ENCODE data around the gene GALNT14. TPM values are rescaled to one million over a fixed set of nuclear protein-coding genes. Genes with fewer than 3 reads are reported as not detected.
A peak's percentile ranks its signal among the peaks of the same experiment; 100 is the strongest.
"Not testable (repeated sequence)": the region's sequence is repeated elsewhere in the genome, so short reads cannot be mapped to it uniquely, and the experiment has no call there.

Gene GALNT14, protein sequence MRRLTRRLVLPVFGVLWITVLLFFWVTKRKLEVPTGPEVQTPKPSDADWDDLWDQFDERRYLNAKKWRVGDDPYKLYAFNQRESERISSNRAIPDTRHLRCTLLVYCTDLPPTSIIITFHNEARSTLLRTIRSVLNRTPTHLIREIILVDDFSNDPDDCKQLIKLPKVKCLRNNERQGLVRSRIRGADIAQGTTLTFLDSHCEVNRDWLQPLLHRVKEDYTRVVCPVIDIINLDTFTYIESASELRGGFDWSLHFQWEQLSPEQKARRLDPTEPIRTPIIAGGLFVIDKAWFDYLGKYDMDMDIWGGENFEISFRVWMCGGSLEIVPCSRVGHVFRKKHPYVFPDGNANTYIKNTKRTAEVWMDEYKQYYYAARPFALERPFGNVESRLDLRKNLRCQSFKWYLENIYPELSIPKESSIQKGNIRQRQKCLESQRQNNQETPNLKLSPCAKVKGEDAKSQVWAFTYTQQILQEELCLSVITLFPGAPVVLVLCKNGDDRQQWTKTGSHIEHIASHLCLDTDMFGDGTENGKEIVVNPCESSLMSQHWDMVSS
- polyA plus RNA-seq (ENCODE audit: insufficient read length in 12 of 12), result 1 to 10 TPM in 10 of 12 donors, not detected in 2; 2.1 to 5.2 (median 3.0) TPM
- long read RNA-seq, donor 1, result 0 reads
- long read RNA-seq, donor 2, partial matches to known transcripts, result 0 of 2 reads
- long read RNA-seq, donor 2, other reads (novel, unspliced or antisense), result 0 of 2 reads
- long read RNA-seq, donor 3, result 0 reads
- long read RNA-seq, donor 4, result 0 reads
- long read RNA-seq, donor 5, partial matches to known transcripts, result 0 of 1 reads
- long read RNA-seq, donor 5, other reads (novel, unspliced or antisense), result 0 of 1 reads
- long read RNA-seq, donor 6, result 0 reads
- long read RNA-seq, donor 7, result 0 reads
- long read RNA-seq, donor 8, partial matches to known transcripts, result 0 of 1 reads
- long read RNA-seq, donor 8, other reads (novel, unspliced or antisense), result 0 of 1 reads
- long read RNA-seq, donor 9, result 0 reads
- long read RNA-seq, donor 10, partial matches to known transcripts, result 0 of 2 reads
- long read RNA-seq, donor 10, other reads (novel, unspliced or antisense), result 0 of 2 reads
- long read RNA-seq, donor 11, result 0 reads

DNA sequence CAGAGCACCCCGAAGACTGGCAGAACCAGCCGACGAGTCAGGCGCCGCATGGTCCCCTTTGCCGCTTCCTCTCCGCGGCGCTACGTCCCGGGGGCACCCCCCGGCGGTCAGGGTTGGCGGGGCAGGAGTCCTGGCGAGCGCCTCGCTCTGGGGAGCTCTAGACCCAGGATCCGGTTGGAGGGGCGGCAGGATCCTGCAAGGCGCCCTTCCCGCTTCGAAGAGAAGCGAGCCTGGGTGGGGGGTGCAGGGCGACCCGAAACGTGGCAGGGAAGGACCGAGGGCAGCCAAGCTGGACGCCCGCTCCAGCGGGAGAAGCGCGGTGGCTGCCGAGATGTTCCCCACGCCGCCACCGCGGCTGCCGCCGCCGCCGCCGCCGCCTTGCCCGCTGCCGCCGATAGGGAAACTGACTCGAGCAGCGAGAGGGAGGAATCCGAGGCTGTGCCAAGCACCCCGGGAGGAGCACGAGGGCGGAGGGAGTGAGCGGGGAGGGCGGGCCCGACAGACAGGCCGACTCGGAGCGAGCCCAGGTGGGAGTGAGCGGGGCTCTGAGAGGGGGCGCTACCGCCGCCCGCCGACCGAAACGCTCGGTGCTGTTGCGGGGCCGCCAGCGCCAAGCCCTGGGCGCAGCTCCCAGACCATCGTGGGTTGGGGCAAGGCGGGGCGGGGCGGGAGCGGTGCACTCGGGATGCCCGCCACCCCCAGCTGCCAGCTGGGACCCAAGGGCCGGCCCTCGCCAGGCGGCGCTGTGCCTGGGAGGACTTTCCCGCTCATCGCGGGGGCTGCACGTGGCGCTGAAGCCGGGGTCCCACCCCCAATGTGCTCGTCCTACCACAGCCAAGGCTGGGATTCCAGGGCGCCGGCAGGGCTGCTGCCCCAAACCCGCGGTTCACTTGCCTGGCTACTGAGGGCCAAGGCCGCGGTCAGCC lies at the start of gene GALNT14:
GALNT14 (minus strand) TSS at position 404 of the 926 bp plus-strand sequence; CDS start at position 50, 354 bp downstream.
- DNase-seq, result peak; percentile 25

DNA sequence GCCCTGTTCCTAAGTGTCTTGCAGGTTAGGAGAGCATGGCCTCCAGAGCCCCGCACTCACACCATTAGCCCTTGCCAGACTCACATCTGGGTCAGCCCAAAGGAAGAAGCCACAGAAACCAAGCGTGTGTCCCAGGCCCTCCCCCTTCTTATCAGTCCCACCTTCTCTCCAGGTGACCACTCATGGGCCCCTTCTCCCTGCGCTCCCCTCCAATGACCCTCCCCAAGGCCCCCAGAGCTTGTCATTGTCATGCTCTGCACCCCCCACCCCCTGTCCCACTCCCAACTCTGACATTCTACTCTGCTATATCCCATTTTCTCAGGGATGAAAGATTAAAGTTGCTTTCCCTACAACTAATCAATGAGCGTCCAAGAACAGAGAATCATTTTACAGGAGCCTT lies 48.9 kb upstream of the GALNT14 start:
- DNase-seq, result no peak

- not testable (repeated sequence) for DNase-seq
Observed at GRCh38 chr2:31183973-31184372, 45.7 kb upstream of the GALNT14 start.

DNA sequence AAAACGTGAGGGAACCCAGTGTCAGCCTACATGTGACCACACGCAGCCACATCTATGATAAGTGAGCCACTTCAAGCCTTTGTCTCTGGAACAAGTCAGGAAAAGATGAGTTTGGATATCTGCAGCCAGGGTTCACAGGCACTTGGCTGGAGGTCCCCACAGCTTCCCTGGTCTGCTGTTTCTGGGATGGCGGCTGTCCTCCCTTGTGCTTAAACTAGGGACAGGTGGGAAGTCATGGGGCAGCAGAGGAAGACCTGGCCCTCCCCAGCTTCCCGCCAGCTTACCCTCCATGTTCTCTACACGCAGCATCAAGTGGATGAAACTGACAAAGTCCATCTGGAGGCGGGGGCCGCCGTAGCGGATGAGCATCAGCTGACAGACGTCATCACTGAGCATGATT lies 38.5 kb upstream of the GALNT14 start:
- no peak for DNase-seq

DNA sequence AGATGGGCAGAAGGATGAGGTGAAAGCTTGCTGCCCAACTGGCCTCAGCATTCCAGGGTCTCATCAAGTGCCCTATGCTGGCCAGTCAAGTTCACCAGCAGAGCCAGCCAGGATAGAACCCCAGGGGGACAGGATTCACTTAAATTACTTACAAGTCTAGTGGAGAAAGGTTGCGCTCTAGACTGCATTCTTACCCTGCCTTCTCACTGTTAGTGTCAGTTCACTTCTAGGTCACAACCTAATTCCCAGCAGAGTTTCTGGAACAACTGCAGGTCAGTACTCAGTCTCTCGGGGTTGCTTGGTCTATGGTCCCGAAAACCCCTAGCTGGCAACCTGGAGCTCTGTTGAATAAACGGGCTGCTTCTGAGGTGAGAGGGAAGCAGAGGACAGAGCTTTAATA lies 32.9 kb upstream of the GALNT14 start:
- DNase-seq, result no peak

GRCh38 chr2:31170071-31170698 lies 31.9 kb upstream of the GALNT14 start:
- DNase-seq, result peak; percentile 59

DNA sequence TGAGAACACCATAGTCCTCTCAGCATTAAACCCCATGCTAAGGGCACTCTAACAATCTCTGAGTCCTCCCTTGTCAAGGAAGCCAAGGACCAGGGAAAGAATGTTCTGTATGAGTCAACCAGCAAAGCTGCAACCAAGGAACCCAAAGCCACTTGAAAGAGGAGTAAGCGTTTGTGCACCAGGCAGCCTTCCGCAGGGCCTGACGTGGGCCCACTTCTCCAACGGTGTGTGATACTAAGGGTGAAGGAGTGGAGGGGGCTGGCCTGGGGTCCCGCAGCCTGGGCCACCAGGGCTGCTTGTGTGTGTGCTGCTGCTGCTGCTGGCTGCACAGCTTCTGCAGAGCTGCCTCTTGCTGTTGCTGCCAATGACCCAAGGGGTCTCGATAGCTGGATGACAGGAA lies 30.1 kb upstream of the GALNT14 start:
- DNase-seq, result no peak

- DNase-seq, result no peak
Observed at GRCh38 chr2:31166925-31167324, 28.7 kb upstream of the GALNT14 start.

DNA sequence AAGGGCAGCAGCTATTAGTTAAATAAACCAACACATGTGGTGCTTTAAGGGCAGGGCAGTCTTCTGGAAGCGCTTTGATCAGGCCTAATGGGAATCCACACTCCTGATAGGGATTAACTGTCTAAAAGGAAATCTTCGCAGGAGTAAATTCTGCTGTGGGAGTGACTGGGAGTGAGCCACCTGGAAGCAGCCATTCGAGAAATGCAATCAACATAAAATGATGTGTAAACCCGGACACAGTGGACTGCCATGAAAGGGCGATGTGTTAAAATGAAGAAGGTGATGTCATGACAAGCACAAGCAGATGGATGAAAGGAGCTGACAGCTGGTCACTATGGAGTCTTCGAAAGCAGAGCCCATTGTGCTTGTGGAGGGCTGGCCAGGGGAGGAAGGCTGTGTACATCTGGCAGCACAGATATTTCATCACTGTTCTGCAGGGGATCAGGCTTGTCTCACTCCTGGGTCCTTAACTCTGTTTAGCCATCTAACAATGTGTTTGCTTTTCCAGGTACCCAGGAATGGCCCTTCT lies 24.8 kb upstream of the GALNT14 start:
- no peak for DNase-seq

- no peak for DNase-seq
Observed at GRCh38 chr2:31161637-31162036, 23.4 kb upstream of the GALNT14 start.

- DNase-seq, result no peak
Observed at GRCh38 chr2:31151501-31151900, 13.3 kb upstream of the GALNT14 start.

DNA sequence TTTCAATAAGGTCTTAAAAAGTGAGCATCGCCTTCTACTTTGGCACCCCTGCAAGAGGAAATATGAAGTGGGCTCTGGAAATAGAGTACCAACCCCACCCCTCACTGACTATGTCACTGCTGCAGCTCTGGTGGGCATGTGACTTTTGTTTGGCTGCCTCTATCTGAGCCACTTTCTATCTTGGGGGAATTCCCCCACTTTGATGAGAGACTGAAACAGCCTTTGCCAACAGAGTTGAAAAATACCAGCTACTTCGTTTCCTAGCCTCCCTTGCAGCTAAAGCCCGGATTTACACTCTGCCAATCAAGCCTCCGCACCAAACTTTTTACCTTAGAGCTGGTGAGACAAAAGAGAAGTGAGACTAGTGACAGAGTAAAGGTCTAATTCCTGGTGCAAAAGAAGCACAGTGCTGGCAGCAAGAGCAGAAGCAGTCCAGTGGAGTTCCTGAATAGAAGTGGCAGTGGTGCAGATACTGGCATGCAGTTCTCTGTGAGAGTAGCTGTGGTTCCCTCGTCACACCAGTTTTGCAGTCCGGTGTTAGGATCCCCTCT lies 12.0 kb upstream of the GALNT14 start:
- DNase-seq, result no peak

GRCh38 chr2:31148514-31148913 lies 10.3 kb upstream of the GALNT14 start:
- no peak for DNase-seq

GRCh38 chr2:31147645-31148044 lies 9.4 kb upstream of the GALNT14 start:
- no peak for DNase-seq

- DNase-seq, result no peak
Observed at GRCh38 chr2:31142110-31142509, 3.9 kb upstream of the GALNT14 start.

- no peak for DNase-seq
Observed at GRCh38 chr2:31141443-31142085, 3.3 kb upstream of the GALNT14 start.

DNA sequence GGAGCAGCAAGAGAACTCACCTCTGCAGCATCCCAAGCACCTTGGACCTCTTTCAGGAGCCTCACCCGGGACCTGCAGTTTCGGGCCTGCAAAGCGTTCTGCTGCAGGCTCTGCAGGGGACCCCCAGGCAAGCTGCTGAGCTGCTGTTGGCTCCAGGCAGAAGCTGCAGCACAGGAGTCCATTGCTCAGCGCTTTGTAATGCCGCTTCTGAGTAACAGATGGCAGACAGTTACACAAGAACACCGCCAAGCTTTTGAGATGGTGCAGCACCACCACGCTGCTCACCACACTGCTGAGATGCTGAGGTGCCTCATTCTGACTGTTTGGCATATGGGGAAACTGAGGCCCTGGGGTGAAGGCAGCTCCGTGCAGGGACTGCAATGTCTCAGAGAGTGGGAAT lies 1.9 kb upstream of the GALNT14 start:
- DNase-seq, result no peak

DNA sequence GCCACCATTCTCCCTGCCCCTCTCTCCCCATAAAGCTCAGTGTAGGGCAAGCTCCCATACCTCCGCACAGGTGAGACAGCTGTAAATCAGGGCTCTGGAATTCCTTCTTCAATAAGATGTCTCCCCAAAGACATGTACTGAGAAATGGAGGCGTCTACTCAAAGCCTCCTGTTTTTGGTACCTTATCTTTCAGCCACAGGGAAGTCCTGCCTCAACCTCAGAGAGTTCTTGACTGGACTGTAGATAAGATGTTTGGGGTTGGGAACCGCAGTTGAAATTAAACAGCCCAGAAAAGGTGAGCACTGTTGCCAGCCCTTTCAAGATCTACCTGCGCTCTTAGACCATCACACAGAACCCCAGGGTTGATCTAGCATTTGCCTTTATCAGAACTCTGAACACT lies 1.4 kb upstream of the GALNT14 start:
- DNase-seq, result no peak

DNA sequence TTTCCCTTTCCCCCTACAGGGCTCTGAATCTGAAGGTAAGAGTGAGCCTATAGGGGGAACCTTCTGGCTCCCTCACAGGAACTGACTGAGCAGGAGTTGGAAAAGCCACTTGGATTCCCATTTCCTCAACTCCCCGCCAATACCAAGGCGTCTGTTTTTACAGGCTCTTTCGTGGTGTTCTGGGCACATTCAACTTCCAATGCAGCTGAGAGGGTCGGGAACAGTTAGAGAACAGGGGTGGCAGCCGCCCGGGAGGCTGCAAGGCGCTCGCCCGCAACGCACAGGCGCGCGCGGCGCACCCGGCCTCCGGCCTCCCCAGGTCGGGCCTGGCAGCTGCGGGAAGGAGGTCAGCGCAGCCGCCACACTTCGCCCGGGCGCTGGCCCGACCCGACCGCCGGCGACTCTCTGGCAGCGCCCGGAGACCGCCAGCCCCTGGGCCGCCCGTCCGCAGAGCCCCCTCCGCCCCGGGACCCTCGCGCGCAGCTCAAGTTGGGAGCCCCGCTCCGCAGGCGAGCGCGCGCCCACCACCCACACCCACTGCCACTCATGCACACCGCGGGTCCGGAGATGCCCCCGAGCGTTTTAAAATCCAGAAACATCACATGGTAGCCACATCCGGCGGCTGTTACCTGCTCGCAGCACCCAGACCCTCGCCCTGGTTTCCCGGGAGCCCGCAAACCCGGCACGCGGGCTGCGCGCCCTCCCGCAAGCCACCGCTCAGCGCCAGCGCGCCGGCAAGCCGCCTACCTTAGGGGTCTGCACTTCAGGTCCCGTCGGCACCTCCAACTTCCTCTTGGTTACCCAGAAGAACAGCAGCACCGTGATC lies 816 bp downstream of the GALNT14 start:
- no peak for DNase-seq

Data from muscle of arm (tissue), 14 donors.